ENCODE data around the gene DYNAP.

The DYNAP gene

DNA sequence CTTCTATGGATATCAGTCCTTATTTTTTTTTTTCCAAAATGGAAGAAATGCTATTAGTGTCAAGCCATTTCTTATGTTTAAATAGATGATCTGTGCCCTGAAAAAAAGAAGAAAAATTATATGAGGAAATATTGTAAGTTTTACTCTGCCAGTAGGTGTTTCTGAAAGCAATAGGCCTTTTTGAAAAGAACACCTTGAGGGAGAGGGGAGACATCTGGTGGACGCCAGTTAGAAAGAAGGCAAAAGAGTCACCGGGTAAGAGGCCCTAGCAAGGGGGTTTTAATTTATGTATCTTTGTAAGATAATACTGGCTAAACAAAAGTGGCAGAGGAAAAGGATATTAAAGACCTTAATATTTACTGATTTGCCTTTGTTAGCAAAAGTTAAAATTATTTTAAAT is 56.1 kb downstream of the DYNAP start:
- Histone ChIP-seq H3K9ac (no peak overlapping the region), H3K79me2 (no peaks in the 10 kb centered on the region), H3K27ac (no peak overlapping the region), H3K36me3 (ENCODE audit: control insufficient read depth, insufficient read depth, low read length) (no peaks in the 10 kb centered on the region), H3K4me2 (ENCODE audit: low read length) (no peak overlapping the region), H3K27me3 (ENCODE audit: control insufficient read depth, insufficient read depth, low read length) (no peaks in the 10 kb centered on the region), H3K9me3 (ENCODE audit: control insufficient read depth, low read length) (no peaks in the 10 kb centered on the region), H3K4me1 (no peaks in the 10 kb centered on the region), H2AFZ (no peak overlapping the region), H3K4me3 (ENCODE audit: low read depth, low read length) (no peak overlapping the region)
- TF ChIP-seq, protein P1, sequence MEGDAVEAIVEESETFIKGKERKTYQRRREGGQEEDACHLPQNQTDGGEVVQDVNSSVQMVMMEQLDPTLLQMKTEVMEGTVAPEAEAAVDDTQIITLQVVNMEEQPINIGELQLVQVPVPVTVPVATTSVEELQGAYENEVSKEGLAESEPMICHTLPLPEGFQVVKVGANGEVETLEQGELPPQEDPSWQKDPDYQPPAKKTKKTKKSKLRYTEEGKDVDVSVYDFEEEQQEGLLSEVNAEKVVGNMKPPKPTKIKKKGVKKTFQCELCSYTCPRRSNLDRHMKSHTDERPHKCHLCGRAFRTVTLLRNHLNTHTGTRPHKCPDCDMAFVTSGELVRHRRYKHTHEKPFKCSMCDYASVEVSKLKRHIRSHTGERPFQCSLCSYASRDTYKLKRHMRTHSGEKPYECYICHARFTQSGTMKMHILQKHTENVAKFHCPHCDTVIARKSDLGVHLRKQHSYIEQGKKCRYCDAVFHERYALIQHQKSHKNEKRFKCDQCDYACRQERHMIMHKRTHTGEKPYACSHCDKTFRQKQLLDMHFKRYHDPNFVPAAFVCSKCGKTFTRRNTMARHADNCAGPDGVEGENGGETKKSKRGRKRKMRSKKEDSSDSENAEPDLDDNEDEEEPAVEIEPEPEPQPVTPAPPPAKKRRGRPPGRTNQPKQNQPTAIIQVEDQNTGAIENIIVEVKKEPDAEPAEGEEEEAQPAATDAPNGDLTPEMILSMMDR (IDR thresholded peaks at IDR 0.05), result peak; percentile 11
